HEK293 (cell line): Measurements from ENCODE around the gene PAK4.

ENCODE experiments used
- CTCF ChIA-PET: fragments of 350-600 bp; formaldehyde crosslinking; extraction: SDS; loops from one replicate; lab custom pipeline; 2021; ENCODE audit warnings: antibody characterized with exemption; lab: Yijun Ruan, JAX
- POLR2A ChIA-PET: fragments of 300-600 bp; formaldehyde crosslinking; extraction: SDS; loops from one replicate; lab custom pipeline; 2020; ENCODE audit warnings: antibody characterized with exemption, inconsistent platforms; lab: Yijun Ruan, JAX
- H3K27ac ChIP-seq: fragments of 200-500 bp; sonication (Bioruptor generic); 2 replicates; pipeline ENCODE4 v1.5.1; 2014; ENCODE audit warnings: low read depth, low read length, control low read depth, inconsistent platforms; ENCODE audit errors: extremely low read depth
- H3K36me3 ChIP-seq, 2 experiments: fragments of 200-500 bp in 1 of 2; sonication (Bioruptor generic) in 1 of 2; 1 replicate in 1 of 2; 2 replicates in 1 of 2; pipeline ENCODE4 v1.5.1; 2014 to 2017; ENCODE audit warnings: inconsistent platforms in 2 of 2, low read length in 2 of 2; ENCODE audit not compliant: control insufficient read depth in 2 of 2, insufficient read depth in 1 of 2
- H3K4me1 ChIP-seq: fragments of 200-500 bp; sonication (Bioruptor generic); 2 replicates; pipeline ENCODE4 v1.5.1; 2014; ENCODE audit warnings: mild to moderate bottlenecking, low read length, inconsistent platforms; ENCODE audit not compliant: control insufficient read depth, insufficient read depth
- H3K4me3 ChIP-seq: 2 replicates; pipeline ENCODE4 v1.5.1; 2011; ENCODE audit warnings: low read depth, mild to moderate bottlenecking, control low read depth, low read length, moderate library complexity
- H3K9me3 ChIP-seq: fragments of 200-500 bp; sonication (Bioruptor generic); 2 replicates; pipeline ENCODE4 v1.5.1; 2014; ENCODE audit warnings: low read depth, low read length, inconsistent platforms; ENCODE audit not compliant: control insufficient read depth, insufficient read depth
- EGR2 ChIP-seq: fragments of 450-650 bp; formaldehyde crosslinking; IDR thresholded peaks from 2 replicates; pipeline ENCODE4 v1.5.1; 2016; ENCODE audit warnings: low read depth, missing biosample characterization, missing genetic modification characterization
- GLIS1 ChIP-seq: fragments of 450-650 bp; formaldehyde crosslinking; IDR thresholded peaks from 2 replicates; pipeline ENCODE4 v1.5.1; 2016; ENCODE audit warnings: missing biosample characterization, missing genetic modification characterization
- GLIS2 ChIP-seq: fragments of 450-650 bp; formaldehyde crosslinking; IDR thresholded peaks from 2 replicates; pipeline ENCODE4 v1.5.1; 2016; ENCODE audit warnings: missing biosample characterization, missing genetic modification characterization
- KLF7 ChIP-seq: fragments of 450-650 bp; formaldehyde crosslinking; IDR thresholded peaks from 2 replicates; pipeline ENCODE4 v1.5.1; 2016; ENCODE audit warnings: missing biosample characterization, missing genetic modification characterization, borderline replicate concordance
- PRDM1 ChIP-seq: fragments of 450-650 bp; formaldehyde crosslinking; IDR thresholded peaks from 2 replicates; pipeline ENCODE4; 2016; ENCODE audit warnings: missing biosample characterization, missing genetic modification characterization
- SP3 ChIP-seq: fragments of 450-650 bp; formaldehyde crosslinking; IDR thresholded peaks from 2 replicates; pipeline ENCODE4 v1.5.1; 2016; ENCODE audit warnings: missing biosample characterization, missing genetic modification characterization
- YY1 ChIP-seq: fragments of 450-650 bp; formaldehyde crosslinking; IDR thresholded peaks from 2 replicates; pipeline ENCODE4 v1.5.1; 2018; ENCODE audit warnings: missing biosample characterization, missing genetic modification characterization
- ZBTB48 ChIP-seq: fragments of 450-650 bp; formaldehyde crosslinking; IDR thresholded peaks from 2 replicates; pipeline ENCODE4 v1.5.1; 2016; ENCODE audit warnings: missing biosample characterization, missing genetic modification characterization
- ZFHX2 ChIP-seq: fragments of 450-650 bp; formaldehyde crosslinking; conservative IDR thresholded peaks from 2 replicates; pipeline ENCODE4 v1.5.1; 2016; ENCODE audit warnings: missing biosample characterization, missing genetic modification characterization
- ZIC2 ChIP-seq: fragments of 450-650 bp; formaldehyde crosslinking; IDR thresholded peaks from 2 replicates; pipeline ENCODE4 v1.5.1; 2016; ENCODE audit warnings: missing biosample characterization, missing genetic modification characterization
- ZNF121 ChIP-seq: fragments of 450-650 bp; formaldehyde crosslinking; IDR thresholded peaks from 2 replicates; pipeline ENCODE4 v1.5.1; 2016; ENCODE audit warnings: missing biosample characterization, missing genetic modification characterization
- ZNF221 ChIP-seq: fragments of 450-650 bp; formaldehyde crosslinking; IDR thresholded peaks from 2 replicates; pipeline ENCODE4 v1.5.1; 2017; ENCODE audit warnings: missing biosample characterization, missing genetic modification characterization, borderline replicate concordance
- ZNF23 ChIP-seq: fragments of 450-650 bp; formaldehyde crosslinking; IDR thresholded peaks from 2 replicates; pipeline ENCODE4 v1.5.1; 2016; ENCODE audit warnings: missing biosample characterization, missing genetic modification characterization, borderline replicate concordance
- ZNF274 ChIP-seq, 2 experiments: fragments of 200-500 bp in 1 of 2; fragments of 450-650 bp in 1 of 2; sonication (Bioruptor generic) in 1 of 2; formaldehyde crosslinking in 1 of 2; IDR thresholded peaks; 2 replicates each; pipeline versions ENCODE4 v1.5.1 to v1.6.1; 2014 to 2016; ENCODE audit warnings: borderline replicate concordance in 1 of 2, inconsistent platforms in 1 of 2, low read length in 1 of 2, missing biosample characterization in 1 of 2, missing genetic modification characterization in 1 of 2
- ZNF311 ChIP-seq: fragments of 450-650 bp; formaldehyde crosslinking; IDR thresholded peaks from 2 replicates; pipeline ENCODE4 v1.5.1; 2017; ENCODE audit warnings: missing biosample characterization, missing genetic modification characterization, borderline replicate concordance
- ZNF366 ChIP-seq: fragments of 450-650 bp; formaldehyde crosslinking; conservative IDR thresholded peaks from 2 replicates; pipeline ENCODE4 v1.5.1; 2016; ENCODE audit warnings: missing biosample characterization, missing genetic modification characterization
- ZNF473 ChIP-seq: fragments of 450-650 bp; formaldehyde crosslinking; IDR thresholded peaks from 2 replicates; pipeline ENCODE4 v1.5.1; 2017; ENCODE audit warnings: missing biosample characterization, missing genetic modification characterization
- ZNF558 ChIP-seq: fragments of 450-650 bp; formaldehyde crosslinking; IDR thresholded peaks from 2 replicates; pipeline ENCODE4 v1.5.1; 2016; ENCODE audit warnings: missing biosample characterization, missing genetic modification characterization
- ZNF596 ChIP-seq: fragments of 450-650 bp; IDR thresholded peaks from 2 replicates; pipeline ENCODE4 v1.5.0; 2018; ENCODE audit warnings: missing biosample characterization, mild to moderate bottlenecking, missing genetic modification characterization, moderate library complexity
- ZNF76 ChIP-seq: fragments of 450-650 bp; formaldehyde crosslinking; IDR thresholded peaks from 2 replicates; pipeline ENCODE4; 2016; ENCODE audit warnings: low read depth, missing biosample characterization, missing genetic modification characterization, borderline replicate concordance
- ZNF768 ChIP-seq: fragments of 450-650 bp; formaldehyde crosslinking; IDR thresholded peaks from 2 replicates; pipeline ENCODE4 v1.5.1; 2018; ENCODE audit warnings: missing biosample characterization, mild to moderate bottlenecking, missing genetic modification characterization
- ZNF791 ChIP-seq: fragments of 450-650 bp; formaldehyde crosslinking; IDR thresholded peaks from 2 replicates; pipeline ENCODE4 v1.5.1; 2016; ENCODE audit warnings: missing biosample characterization, missing genetic modification characterization
- TF ChIP-seq, protein P1 (sequence below): fragments of 450-650 bp; formaldehyde crosslinking; IDR thresholded peaks from 2 replicates; pipeline ENCODE4 v1.5.1; 2016; ENCODE audit warnings: missing biosample characterization, missing genetic modification characterization
- TF ChIP-seq, protein P2 (sequence below): fragments of 450-650 bp; formaldehyde crosslinking; IDR thresholded peaks from 2 replicates; pipeline ENCODE4 v1.5.1; 2017; ENCODE audit warnings: missing biosample characterization, missing genetic modification characterization

Gene PAK4

DNA sequence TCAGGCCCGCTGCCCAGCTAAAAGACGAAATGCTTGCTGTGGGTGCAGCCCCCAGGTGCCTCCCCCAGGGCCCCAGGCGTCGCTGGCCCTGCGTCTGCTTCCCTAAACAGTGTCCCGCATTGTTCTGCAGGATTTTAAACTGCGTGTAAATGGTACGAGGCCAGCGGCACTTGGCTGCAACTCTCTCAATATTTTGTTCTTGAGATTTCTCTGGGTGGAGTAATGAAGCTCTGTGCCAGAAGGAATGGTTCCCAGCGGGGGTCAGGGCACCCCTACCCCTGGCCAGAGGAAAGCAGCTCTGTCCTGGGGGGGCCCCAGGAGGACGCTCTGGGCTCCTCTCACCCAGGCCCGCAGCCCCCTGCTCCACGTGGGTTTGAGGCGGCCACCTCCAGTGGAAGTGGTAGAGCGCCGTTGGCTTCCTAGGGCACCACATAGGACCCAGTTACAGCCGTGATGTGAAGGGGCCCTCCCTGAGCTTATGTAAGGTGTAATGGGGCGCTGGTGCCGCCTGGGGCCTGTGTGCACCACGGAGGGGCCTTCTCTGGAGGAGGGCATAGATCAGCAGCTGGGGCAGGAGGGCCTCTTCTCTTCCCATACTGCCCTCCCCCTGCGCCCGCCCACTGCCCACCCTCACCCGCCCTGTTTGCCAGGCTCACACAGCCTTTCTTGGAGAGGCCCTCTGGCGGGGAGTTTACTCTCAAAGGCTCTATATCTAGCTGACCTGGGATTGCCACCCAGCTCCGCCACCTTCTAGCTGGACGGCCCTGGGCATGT lies 19.8 kb downstream of the PAK4 start:
- peaks cover 6 to 19% of the 10 kb centered on the region in 2 experiments; a peak in 2 of 3 replicates for H3K36me3 ChIP-seq
- peaks cover 12% of the 10 kb centered on the region for H3K4me1 ChIP-seq
- POLR2A ChIA-PET: interaction anchor here (0.6 kb wide), 2 partner anchors 16 to 689 kb away, joined by 4 read pairs; no protein-coding TSS in a partner anchor
- CTCF ChIA-PET: interaction anchor here (1.0 to 1.3 kb wide), 3 partner anchors 23 to 42 kb away, joined by 3 read pairs; no protein-coding TSS in a partner anchor
- H3K27ac ChIP-seq: peak overlapping the region; percentile 24; the same call in 1 of the 2 replicates
- peak; percentile 46 for TF ChIP-seq GLIS2 (tag by site-specific recombination)
- TF ChIP-seq ZNF76 (tag by site-specific recombination): no peak
- peak; percentile 47 for TF ChIP-seq ZIC2 (tag by site-specific recombination)
- TF ChIP-seq EGR2 (tag by site-specific recombination): peak; percentile 69
- no peak for TF ChIP-seq ZNF121 (tag by site-specific recombination)
- peak; percentile 74 for TF ChIP-seq ZFHX2 (tag by site-specific recombination)
- peaks cover 7% of the 10 kb centered on the region for H3K9me3 ChIP-seq
- no peak overlapping the region for H3K4me3 ChIP-seq

DNA sequence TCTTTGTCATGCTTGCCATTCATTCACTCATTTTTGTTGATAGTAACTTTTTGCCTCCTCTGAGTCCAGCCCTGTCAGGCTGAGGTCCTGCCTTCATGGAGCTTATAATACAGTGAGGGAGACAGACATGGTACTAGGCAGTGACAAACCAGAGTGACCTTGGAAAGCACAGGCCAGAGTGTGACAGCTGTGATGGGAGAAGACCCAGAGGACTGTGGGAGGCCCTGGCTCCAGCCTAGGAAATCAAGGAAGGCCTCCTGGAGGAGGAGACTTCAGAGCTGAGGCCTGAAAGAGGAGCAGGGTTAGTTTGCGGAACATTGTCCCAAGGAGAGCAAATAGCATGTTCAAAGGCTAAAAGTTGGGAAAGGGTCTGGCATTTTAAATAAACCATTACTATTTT lies 20.5 kb downstream of the PAK4 start:
- ChIA-PET POLR2A (interaction anchor here (0.6 kb wide), 2 partner anchors 16 to 688 kb away, joined by 4 read pairs; no protein-coding TSS in a partner anchor), CTCF (interaction anchor here (0.6 to 1.3 kb wide), 3 partner anchors 23 to 407 kb away, joined by 3 read pairs; no protein-coding TSS in a partner anchor)
- H3K4me1 ChIP-seq: peaks cover 9% of the 10 kb centered on the region
- H3K27ac ChIP-seq: no peak overlapping the region
- H3K9me3 ChIP-seq: peaks cover 7% of the 10 kb centered on the region
- peaks cover 6 to 19% of the 10 kb centered on the region in 2 experiments; a peak in 2 of 3 replicates for H3K36me3 ChIP-seq
- no peak overlapping the region for H3K4me3 ChIP-seq
- TF ChIP-seq ZNF558 (tag by site-specific recombination) (no peak), SP3 (tag by site-specific recombination) (no peak), YY1 (tag by site-specific recombination) (no peak), ZNF274 (IDR thresholded peaks at IDR 0.05; ENCODE audit: low read length) (no peak), ZNF274 (tag by site-specific recombination; IDR thresholded peaks at IDR 0.05; ENCODE audit: borderline replicate concordance) (no peak), ZNF473 (no peak)
- TF ChIP-seq, protein P1, sequence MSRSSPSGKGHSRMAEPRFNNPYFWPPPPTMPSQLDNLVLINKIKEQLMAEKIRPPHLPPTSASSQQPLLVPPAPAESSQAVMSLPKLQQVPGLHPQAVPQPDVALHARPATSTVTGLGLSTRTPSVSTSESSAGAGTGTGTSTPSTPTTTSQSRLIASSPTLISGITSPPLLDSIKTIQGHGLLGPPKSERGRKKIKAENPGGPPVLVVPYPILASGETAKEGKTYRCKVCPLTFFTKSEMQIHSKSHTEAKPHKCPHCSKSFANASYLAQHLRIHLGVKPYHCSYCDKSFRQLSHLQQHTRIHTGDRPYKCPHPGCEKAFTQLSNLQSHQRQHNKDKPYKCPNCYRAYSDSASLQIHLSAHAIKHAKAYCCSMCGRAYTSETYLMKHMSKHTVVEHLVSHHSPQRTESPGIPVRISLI (tag by site-specific recombination): no peak
- TF ChIP-seq, all 188 proteins: peak for 0

DNA sequence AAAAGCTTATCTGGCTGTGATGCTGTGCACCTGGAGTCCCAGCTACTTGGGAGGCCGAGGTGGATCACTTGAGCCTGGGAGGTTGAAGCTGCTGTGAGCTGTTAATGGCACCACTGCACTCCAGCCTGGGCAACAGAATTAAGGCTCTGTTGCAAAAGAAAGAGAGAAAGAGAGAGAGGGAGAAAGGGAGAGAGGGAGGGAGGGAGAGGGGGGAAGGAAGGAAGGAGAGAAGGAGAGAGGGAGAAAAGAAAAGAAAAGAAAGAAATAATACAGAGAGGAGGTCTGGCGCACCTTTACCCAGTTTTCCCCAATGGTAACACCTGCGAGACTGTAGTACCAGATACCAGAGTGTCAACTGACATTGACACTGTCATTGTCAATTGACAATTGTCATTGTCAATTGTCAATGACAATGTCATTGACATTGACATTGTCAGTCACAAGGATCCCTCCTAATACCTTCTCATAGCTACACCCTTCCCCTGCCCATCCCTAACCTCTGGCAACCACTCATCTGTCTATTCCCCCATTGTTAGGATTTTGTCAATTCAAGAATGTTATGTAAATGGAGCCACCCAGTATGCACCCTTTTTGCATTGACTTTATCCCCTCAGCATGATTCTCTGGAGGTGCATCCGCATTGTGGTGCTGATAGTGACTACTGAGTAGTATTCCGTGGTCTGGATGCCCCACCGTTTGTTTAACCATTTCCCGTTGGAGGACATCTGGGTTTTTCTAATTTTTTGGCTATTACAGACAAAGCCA lies 21.3 kb downstream of the PAK4 start:
- Histone ChIP-seq H3K4me3 (no peak overlapping the region), H3K27ac (no peak overlapping the region), H3K36me3 (peaks cover 6 to 16% of the 10 kb centered on the region in 2 experiments; a peak in 2 of 3 replicates), H3K9me3 (peaks cover 7% of the 10 kb centered on the region), H3K4me1 (peaks cover 9% of the 10 kb centered on the region)
- CTCF ChIA-PET: interaction anchor here (0.6 to 1.3 kb wide), 2 partner anchors 24 to 406 kb away, joined by 3 read pairs; no protein-coding TSS in a partner anchor
- POLR2A ChIA-PET: interaction anchor here (0.7 kb wide), 1 partner anchor 241 kb away, joined by 4 read pairs; no protein-coding TSS in a partner anchor
- no peak for TF ChIP-seq ZNF23 (tag by site-specific recombination)
- peak; percentile 36; the same call in 1 of the 2 replicates for TF ChIP-seq KLF7 (tag by site-specific recombination)
- TF ChIP-seq GLIS1 (tag by site-specific recombination): peak; percentile 71
- no peak for TF ChIP-seq ZNF221 (tag by site-specific recombination)
- TF ChIP-seq PRDM1 (tag by site-specific recombination): peak; percentile 94
- TF ChIP-seq ZNF768 (tag by site-specific recombination): no peak
- peak; percentile 92 for TF ChIP-seq ZNF366 (tag by site-specific recombination)
- TF ChIP-seq ZNF596 (tag by site-specific recombination): peak; percentile 45
- TF ChIP-seq ZNF311 (tag by site-specific recombination): peak; percentile 21; the same call in 1 of the 2 replicates
- TF ChIP-seq, protein P2, sequence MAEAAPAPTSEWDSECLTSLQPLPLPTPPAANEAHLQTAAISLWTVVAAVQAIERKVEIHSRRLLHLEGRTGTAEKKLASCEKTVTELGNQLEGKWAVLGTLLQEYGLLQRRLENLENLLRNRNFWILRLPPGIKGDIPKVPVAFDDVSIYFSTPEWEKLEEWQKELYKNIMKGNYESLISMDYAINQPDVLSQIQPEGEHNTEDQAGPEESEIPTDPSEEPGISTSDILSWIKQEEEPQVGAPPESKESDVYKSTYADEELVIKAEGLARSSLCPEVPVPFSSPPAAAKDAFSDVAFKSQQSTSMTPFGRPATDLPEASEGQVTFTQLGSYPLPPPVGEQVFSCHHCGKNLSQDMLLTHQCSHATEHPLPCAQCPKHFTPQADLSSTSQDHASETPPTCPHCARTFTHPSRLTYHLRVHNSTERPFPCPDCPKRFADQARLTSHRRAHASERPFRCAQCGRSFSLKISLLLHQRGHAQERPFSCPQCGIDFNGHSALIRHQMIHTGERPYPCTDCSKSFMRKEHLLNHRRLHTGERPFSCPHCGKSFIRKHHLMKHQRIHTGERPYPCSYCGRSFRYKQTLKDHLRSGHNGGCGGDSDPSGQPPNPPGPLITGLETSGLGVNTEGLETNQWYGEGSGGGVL (tag by site-specific recombination): 0 out of 2 replicates have a peak, but pooled peaks have one; percentile 10
- 0 out of 2 replicates have a peak, but pooled peaks have one; percentile 26 for TF ChIP-seq ZBTB48 (tag by site-specific recombination)
- TF ChIP-seq ZNF791 (tag by site-specific recombination): 0 out of 2 replicates have a peak, but pooled peaks have one; percentile 12
